Erythroblast (primary cell): ENCODE data around the gene PLOD1.

Experiments used
- GATA1 ChIP-seq: IDR thresholded peaks from 2 replicates; pipeline ENCODE4 v1.6.1; 2011; ENCODE audit warnings: low read depth, mild to moderate bottlenecking, control low read depth, low read length, moderate library complexity
- POLR2A ChIP-seq: IDR thresholded peaks from 2 replicates; pipeline ENCODE4 v1.6.1; 2011; ENCODE audit warnings: mild to moderate bottlenecking, low read length

- TF ChIP-seq POLR2A, result no peak
- no peak for TF ChIP-seq GATA1
Measured at GRCh38 chr1:12003762-12004161, 69.2 kb downstream of the PLOD1 start.
